GM21619 (cell line): ENCODE measurements around the gene METRNL.
"Not testable (repeated sequence)": the region's sequence is repeated elsewhere in the genome, so short reads cannot be mapped to it uniquely, and the experiment has no call there.

Experiments used
- ATAC-seq: cut with Tn5 transposase; IDR thresholded peaks from one replicate; pipeline ENCODE4 v1.9.1; 2021; ENCODE audit not compliant: unreplicated experiment

METRNL gene

DNA sequence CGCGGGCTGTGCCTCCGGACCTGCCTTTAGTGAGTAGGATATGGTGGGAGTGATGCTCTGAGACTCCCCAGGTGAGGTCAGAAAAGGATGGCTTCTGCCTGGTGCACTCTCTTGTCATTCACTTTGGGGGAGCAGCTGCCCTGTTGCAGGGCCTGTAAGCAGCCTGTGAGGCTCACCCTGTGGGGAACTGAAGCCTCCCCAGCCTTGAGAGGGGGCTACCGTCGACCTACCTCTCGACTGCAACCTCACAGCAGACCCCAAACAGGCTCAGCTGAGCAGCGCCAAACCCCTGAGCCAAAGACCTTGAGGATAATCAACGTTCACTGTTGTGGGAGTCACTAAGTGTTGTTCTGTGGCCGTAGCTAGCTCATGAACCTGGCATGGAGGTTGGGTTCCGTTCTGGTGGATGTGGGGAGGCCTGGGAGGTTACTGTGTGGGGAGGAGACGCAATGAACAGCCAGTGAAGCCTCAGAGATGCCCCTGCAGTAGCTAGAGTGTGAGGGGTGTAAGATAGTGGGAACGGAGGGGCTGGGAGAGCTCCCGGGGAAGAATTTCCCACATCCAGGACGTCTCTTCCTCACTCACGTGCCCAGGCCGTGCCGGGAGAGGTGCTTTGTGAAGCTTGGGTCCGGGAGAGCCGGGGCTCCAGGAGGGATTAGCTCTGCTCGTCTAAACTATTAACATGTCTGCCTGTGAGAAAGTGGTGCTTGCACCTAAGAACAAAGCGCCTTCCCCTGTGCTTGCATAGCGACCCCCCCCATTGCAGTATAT is 38.8 kb downstream of the METRNL start:
- ATAC-seq: no peak

DNA sequence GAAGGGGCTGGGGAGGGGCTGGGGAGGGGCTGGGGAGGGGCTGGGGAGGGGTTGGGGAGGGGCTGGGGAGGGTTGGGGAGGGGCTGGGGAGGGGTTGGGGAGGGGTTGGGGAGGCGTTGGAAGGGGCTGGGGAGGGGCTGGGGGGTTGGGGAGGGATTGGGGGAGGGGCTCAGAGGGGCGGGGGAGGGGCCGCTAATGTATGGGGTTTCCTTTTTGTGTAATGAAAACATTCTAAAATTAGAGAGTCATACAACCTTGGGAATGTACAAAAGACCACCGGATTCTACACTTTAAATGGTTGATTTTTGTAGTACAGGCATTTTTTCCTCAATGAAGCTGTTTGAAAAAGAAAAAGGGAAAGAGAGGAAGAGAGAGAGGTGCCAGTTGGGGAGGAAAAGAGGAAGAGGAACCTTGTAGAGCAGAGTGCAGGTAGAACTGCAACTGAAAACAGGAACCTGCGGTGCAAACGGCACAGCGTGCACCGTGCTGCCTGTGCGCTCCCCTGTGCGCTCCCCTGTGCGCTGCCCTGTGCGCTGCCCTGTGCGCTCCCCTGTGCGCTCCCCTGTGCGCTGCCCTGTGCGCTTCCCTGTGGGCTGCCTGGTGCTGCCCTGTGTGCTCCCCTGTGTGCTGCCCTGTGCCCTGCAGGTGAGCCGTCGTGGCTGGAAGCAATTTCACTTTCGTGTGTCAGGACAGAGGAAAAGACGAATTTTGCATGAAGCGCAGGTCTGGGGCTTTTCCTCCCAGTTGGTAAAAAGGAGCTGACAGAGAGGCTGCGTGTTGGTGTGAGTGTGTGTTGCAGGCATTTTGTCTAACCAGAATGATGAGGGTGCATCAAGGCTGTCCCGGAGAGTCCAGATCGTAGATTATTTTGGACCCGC is 40.8 kb downstream of the METRNL start:
- ATAC-seq: peak; percentile 79

DNA sequence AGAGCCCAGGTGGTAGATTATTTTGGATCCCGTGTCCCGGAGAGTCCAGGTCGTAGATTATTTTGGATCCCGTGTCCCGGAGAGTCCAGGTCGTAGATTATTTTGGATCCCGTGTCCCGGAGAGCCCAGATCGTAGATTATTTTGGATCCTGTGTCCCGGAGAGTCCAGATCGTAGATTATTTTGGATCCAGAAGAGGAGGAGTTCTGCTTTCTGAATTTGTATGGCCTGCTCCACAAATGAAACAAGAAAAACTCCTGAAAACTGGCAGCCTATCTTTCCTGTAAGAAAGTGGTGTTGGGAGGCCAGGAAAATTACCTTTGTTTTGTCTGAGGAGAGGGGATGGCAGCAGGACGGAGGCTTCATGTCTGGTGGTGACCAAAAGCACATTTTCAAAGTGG is 42.1 kb downstream of the METRNL start:
- not testable (repeated sequence) for ATAC-seq

DNA sequence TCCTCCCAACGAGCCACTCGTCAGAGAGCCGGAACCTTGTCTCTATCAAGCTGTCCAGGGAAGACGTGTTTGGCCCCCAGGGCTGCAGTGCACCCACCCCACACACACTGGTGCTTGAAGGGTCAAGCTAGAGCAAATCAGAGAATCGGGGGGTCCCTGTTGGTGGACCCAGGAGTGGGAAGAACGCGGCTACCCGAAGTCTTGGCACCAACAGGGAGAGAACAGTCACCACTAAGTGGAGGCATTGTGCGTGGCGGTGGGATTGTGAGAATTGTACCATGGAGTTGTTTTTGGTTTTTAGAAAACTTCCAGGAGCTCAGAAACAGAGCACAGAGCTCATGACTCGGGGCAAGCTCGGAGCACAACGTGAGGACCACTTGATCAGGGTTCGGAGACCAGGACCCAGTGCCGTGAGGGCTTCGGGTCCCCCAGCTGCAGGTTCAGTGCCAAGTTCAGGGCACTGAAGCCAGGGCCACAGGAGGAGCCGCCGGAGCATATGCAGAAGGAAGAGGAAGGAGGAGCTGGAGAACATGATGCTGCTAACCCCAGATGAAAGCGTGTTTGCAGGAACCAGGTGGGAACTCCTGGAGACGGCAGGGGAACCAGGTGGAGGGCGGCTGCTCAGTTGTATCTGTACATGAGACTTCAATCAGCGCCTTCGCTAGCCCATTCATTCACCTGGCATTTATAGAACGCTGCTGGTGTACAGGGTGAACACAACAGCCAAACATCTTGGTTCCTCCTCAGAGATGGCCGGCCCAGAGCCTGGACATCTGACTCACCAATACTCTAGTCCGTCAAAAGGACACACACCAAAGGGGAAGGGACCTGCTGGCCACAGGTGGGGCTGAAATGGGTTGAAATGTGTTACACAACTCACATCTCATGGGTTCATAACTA is 42.8 kb downstream of the METRNL start:
- ATAC-seq: no peak

DNA sequence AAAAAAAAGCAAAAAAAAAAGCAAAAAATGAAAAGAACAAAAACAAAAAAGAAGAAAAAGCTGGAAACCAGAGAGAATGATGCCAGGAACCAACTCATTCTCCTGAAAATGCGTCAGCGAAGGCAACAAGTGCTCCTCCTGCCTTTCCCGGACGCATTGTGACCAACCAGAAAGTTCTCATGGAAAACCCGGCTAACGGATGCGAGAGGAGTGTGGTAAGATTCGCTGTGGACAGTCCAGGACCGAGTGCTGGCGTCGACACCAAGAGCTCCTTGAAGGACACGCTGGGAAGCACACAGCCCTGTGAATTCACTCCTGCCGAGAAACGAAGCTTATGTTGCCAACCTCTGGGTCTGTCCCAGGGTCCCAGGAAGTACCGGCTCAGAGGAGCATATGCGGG is 43.4 kb downstream of the METRNL start:
- no peak for ATAC-seq

DNA sequence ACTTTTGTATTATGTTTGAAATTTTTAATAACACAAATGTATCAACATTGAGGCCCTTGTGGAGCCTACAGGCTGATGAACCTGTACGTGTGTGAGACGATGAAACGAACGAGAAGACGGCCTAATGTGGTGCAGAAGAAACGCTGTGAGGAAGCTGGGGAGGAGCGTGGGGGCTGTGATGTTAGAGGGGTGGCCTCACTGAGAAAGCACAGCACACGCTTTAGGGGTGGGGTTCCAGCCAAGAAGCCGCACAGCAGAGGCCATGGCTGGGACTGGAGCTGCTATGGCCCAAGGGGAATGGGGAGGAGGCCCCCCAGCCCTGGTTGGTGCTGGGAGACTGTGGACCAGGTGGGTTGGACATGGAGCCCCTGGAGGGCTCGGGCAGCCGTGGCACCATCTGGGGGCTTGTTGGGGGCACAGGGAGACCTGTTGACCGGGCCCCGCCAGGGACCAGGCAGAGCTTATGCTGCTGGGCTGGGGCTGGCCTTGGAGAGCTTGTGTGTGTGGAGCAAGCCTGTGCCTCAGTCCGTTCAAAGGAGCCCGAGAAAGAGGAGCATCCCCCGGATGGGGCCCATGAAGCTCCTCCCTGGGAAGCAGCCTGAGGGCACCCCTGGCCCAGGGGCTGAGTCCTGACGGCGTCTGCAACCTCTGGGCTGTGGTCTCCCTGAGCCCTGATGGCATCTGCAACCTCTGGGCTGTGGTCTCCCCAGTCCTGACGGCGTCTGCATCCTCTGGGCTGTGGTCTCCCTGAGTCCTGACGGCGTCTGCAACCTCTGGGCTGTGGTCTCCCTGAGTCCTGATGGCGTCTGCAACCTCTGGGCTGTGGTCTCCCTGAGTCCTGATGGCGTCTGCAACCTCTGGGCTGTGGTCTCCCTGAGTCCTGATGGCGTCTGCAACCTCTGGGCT is 44.7 kb downstream of the METRNL start:
- ATAC-seq: no peak

DNA sequence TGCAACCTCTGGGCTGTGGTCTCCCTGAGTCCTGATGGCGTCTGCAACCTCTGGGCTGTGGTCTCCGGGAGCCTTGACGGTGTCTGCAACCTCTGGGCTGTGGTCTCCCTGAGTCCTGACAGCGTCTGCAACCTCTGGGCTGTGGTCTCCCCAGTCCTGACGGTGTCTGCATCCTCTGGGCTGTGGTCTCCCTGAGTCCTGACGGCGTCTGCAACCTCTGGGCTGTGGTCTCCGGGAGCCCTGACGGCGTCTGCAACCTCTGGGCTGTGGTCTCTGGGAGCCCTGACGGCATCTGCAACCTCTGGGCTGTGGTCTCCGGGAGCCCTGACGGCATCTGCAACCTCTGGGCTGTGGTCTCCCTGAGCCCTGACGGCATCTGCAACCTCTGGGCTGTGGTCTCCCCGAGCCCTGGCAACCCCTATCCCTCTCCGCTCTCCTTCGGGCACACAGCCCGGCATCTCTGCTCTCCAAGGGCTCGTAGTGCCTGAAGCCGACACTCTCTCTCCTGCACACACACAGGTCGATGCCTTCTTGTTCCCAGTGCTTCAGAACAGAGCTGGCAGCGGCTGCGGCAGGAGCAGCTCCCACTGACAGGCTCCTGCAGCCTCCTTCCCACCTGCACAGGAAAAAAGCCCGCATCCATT is 45.6 kb downstream of the METRNL start:
- no peak for ATAC-seq

DNA sequence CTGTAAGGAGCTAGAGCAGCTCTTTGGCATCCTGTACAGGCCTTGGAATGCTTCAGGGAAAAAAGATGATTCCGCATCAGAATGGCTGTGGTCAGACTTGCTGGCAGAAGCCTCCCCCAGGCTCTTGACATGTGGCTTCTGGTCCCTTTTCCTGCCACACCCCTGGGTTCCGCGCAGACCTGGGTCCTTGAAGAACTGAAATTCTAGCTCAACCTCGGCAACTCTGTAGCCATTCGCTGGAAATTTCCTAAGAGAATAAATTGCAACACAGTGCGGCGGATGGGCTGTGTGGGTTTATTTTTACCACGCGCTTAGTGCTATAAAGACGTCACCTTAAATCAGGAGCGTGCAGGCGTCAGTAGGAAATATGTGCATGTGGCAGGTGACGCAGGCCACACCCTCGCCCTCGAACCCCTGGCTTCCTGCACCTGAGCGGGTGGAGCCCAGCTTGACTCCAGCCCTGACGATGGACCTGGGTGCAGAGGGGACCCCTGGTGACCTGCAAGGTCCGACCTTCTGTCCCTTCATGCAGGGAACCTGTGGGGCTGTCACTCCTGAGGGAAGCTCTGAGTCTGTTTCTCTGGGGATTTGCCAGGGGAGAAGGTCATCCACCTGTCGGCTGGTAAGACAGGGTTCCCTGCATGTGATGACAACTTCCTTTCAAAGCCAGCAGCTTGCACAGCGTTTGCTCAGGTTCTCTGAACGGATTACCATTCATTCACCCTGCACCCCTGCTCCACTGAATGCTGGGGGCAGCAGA is 46.3 kb downstream of the METRNL start:
- no peak for ATAC-seq

DNA sequence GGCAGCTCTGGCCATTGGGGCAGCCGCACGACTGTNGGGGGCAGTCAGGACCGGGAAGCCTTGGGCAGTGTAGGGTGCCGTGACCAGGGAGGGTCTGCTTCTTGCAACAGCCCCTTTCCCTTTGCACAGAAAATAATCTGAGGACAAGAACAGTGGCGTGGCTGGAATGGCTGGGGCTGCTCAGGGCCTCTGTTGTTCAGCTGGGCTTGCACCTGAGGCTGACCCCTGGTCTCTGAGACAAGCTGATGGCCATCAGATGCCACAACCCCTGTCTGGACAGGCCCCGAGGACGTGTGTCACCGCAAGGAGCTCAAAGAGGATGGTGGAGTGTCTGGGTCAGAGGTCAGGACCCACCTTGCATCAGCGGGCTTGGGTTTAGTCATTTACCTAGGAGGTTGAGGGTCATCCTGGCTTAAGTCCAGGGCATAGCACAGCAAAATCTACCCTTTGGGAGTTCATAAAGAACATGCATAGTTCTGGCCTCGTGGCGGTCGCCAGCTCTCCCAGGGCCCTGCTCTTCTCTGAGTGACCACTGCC is 46.9 kb downstream of the METRNL start:
- ATAC-seq: no peak

DNA sequence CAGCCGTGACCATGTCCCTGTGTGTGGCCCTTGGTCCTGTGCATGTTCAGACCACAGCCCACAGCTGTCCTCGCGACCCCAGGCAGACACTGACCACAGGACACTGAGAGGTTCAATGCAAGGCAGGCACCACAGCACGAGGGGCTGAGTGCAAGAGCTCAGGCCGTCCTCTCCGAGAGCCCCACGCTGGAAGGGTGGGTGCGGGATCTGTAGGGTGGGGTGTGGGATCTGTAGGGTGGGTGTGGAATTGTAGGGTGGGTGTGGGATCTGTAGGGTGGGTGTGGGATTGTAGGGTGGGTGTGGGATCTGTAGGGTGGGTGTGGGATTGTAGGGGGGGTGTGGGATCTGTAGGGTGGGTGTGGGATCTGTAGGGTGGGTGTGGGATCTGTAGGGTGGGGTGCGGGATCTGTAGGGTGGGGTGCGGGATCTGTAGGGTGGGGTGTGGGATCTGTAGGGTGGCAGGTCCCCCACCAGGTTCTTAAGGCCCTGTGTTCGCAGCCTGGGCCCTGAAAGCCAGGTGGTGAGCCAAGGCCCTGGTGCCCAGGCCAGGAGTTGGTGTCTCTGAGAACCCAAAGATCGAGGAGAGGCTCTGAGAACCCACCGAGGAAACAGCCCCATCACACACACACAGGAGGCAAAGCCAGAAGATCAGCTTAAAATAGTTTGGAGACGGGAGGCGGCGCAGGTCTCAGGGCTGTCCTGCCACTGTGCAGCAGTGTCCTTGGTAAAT is 48.2 kb downstream of the METRNL start:
- no peak for ATAC-seq

DNA sequence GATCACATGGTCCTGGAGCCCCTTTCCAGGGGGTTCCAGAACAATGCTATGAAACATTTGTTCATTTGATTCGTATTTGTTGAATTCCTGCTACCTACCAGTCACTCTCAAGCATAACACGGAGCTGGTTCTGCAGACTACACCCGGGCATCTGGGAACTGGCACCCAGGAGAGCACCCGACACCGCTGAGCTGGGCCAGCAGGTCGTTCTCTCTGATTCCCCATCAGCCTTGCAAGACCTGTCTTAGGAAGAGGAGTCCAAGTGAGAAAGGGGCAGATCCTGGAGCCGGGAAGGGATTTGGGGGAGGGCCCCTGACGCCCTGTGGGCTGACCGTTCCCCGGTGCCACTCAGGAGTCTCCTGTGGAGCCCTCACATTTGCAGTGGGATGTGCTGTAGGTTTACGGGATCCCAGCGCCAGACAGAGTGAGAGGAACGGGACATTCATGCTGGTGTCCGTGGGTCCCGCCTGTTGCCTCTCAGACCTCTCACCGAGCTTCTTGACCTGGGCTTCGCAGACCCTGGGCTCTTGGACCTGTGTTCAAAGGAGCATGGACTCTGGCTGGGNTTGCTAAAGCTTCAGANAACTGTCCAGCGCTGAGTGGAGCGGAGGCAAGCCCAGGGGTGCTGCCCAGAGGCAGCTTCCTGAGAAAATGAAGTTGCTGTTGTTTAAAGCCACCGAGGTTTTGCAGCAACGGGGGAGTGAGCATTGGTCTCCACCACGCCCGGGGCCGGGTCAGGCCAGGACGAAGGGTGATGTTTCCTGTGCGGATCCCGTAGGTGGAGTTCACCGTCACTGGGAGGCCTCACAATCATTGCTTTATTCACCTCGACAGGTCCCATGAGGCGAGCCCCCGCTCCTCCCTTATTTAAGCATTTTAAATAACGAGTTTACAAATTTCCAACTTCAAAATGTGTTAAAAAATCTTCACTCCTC is 49.2 kb downstream of the METRNL start:
- no peak for ATAC-seq

DNA sequence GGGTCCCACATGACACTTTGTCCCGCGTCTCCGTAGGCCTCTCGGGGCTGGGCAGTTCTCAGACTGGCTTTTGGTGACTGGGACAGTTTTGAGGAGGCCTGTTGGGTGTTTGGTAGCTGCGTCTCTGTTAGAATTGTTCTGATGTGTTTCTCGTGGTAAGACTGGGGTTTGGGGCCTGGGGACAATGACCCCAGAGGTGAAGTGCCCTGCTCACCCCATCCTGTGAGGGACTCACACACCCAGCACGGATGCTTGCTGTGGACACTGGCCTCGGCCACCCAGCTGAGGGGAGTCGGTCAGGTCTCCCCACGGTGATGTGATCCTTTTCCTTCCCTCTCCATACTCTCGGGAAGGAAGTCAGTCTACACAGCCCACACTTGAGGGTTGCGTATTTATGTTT is 50.3 kb downstream of the METRNL start:
- ATAC-seq: no peak

DNA sequence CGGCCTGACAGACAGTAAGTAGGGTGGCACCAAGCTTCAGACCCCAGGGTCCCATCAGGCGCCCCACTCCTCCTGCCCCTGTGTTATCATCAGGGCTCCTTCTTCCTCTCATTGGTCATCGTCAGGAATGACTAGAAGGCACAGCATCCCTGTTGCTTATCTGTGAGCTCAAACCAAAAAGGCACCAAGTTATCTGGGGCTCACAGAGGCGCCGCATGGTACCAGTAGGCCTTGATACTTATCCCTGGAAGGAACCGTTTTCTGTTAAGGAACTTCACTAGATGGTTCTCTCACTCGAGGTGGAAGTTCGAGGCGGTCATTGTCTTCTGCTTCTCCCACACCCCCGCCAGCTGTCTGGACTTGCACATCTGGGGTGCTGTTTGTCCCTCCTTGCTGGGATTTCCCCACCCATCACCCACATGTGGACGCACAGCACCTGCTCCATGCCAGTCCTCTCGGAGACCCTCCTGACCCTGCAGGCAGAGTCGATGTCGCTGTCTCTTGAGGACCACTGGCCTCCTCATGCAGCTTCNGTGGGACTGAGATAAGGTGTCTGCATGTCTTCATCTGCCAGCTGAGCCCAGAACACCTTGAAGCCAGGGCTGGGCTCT is 52.1 kb downstream of the METRNL start:
- no peak for ATAC-seq

DNA sequence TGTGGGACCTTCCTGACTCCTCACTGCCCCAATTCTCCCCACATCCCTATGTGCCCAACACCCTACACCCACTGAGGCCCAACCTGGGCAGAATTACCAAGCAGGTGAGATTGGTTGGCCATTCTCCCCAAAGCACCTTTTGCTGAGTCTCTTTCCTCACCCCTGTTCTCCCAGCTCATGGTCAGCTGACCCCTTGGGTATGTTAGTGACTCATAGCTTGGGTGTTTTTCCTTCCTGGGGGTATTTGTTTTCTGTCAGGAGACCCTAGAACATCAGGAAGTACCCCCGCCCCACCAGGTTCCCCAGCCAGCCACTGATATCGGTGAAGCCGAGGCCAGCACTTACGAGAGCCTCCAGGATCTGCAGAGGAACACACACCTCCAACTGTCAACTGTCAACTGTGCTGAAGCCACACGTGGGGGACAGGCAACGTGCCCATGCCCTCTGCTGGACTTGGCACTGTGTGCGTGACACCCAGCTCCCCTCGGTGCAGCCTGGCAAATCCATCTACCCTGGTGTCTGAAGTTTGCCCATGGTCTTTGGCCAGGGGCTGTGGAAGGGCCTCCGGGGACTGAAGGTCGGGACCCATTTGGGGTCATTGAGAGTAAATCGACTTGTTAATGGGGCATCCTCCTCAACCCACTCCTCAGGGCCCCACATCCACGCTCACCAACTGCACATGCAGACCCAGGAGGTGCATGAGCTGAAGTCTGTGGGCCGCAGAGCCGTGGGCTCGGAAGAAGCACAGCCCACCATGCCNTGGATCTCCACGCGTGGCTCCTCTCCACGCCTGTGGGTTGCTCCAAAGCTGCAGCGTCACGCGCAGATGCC is 53.1 kb downstream of the METRNL start:
- no peak for ATAC-seq

DNA sequence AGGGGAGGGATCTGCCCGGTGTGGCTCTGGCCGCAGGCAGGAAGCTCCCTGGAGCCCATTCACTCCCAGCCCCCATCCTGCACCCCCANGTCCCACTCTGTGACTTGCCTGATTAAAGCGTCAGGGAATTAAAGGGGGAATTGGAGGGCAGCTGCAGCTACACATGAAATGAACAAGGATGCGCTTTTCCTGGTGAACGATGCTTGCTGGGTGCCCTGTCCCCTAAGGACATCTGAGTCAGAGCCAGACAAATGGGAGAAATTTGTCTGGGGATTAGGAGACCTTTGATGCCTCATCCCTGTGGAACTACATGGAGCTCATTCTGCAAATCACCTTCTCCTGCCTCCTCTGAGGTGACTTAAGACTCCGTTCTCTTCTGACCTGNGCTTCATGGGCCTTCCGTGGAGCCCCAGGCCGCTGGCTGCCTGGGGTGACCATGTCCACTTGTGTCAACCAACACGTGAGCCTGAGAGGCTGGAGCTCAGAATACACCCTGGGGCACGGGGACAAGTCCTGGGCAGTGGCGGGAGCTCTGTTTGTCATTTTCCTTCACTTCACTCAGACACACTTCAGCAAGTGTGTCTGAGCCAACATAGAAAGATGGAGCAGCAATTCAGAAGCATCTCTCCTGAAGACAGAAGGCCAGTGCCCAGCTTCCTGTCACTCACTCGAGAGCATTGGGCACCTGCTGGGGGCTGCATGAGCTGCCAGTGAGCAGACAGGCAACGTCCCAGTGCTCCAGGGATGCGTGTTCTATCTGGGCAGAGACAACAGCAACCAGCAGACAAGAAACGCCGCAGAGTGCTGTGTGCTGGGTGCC is 54.1 kb downstream of the METRNL start:
- no peak for ATAC-seq
